ENCODE results near the gene LIMS2.

- TF ChIP-seq, protein P1, sequence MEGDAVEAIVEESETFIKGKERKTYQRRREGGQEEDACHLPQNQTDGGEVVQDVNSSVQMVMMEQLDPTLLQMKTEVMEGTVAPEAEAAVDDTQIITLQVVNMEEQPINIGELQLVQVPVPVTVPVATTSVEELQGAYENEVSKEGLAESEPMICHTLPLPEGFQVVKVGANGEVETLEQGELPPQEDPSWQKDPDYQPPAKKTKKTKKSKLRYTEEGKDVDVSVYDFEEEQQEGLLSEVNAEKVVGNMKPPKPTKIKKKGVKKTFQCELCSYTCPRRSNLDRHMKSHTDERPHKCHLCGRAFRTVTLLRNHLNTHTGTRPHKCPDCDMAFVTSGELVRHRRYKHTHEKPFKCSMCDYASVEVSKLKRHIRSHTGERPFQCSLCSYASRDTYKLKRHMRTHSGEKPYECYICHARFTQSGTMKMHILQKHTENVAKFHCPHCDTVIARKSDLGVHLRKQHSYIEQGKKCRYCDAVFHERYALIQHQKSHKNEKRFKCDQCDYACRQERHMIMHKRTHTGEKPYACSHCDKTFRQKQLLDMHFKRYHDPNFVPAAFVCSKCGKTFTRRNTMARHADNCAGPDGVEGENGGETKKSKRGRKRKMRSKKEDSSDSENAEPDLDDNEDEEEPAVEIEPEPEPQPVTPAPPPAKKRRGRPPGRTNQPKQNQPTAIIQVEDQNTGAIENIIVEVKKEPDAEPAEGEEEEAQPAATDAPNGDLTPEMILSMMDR (IDR thresholded peaks at IDR 0.05) = no peak
- TF ChIP-seq EP300 (IDR thresholded peaks at IDR 0.05) (no peak), POLR2A (IDR thresholded peaks at IDR 0.05; ENCODE audit: low read length) (no peak), MAX (IDR thresholded peaks at IDR 0.05) (no peak), CHD2 (IDR thresholded peaks at IDR 0.05; ENCODE audit: low read length, partially characterized antibody) (no peak)
Measured at GRCh38 chr2:127678531-127678930, 3.2 kb upstream of the LIMS2 start.
